ENCODE data around the gene CKM.

- TF ChIP-seq, protein P1, sequence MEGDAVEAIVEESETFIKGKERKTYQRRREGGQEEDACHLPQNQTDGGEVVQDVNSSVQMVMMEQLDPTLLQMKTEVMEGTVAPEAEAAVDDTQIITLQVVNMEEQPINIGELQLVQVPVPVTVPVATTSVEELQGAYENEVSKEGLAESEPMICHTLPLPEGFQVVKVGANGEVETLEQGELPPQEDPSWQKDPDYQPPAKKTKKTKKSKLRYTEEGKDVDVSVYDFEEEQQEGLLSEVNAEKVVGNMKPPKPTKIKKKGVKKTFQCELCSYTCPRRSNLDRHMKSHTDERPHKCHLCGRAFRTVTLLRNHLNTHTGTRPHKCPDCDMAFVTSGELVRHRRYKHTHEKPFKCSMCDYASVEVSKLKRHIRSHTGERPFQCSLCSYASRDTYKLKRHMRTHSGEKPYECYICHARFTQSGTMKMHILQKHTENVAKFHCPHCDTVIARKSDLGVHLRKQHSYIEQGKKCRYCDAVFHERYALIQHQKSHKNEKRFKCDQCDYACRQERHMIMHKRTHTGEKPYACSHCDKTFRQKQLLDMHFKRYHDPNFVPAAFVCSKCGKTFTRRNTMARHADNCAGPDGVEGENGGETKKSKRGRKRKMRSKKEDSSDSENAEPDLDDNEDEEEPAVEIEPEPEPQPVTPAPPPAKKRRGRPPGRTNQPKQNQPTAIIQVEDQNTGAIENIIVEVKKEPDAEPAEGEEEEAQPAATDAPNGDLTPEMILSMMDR (IDR thresholded peaks at IDR 0.05) = no peak
- TF ChIP-seq POLR2AphosphoS5 (IDR thresholded peaks at IDR 0.05) = no peak
- no peak for TF ChIP-seq POLR2A (IDR thresholded peaks at IDR 0.05)
These were observed 28.2 kb downstream of the CKM start for GRCh38 chr19:45294291-45295029.
